HTR-8/SVneo (cell line): ENCODE results near the gene USP31.

Experiments used
- DNase-seq: peaks from one replicate; pipeline ENCODE4 v3.0.0; 2011; ENCODE audit warnings: low spot score, mixed read lengths; ENCODE audit not compliant: insufficient read length
- FAIRE-seq: peaks from 2 replicates; lab custom pipeline; 2011; peaks lifted over from hg19 to GRCh38; lab: Jason Lieb, UNC

USP31 gene

GRCh38 chr16:23134274-23134673 lies 15.0 kb downstream of the USP31 start:
- DNase-seq (no peak), FAIRE-seq (no peak)

DNA sequence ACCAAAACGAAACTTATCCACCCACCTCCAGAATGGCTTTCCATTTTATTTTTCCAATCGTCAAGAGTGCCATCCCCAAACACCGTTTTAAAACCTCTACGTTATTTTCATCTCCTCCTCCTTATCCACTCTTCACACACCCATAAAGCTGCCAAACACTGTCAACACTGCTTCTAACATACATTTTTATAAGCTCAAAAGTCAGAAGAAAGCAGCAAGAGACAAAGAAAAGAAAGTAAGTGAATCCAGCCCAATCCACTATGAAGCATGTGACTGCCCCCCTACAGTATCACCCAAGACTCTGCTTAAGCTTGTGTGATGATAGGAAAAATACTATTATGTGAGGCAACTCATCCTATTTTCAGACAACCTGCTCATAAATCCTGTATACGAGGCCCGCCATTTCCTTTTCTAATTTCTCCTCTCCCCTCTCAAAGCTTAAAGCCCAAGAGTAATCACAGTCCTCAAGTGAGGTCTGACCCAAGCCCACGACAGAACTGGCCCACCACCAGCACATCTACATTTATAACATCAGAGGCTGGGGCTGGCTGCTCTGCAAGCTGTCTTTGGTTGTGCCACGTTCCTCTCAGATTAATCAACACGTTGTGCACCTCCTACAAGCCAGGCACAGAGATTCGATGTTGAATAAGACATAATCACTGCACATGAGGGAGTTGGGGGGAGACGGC lies 16.3 kb downstream of the USP31 start:
- FAIRE-seq (no peak), DNase-seq (no peak)

- DNase-seq (no peak), FAIRE-seq (no peak)
Observed at GRCh38 chr16:23131931-23132621, 17.2 kb downstream of the USP31 start.

DNA sequence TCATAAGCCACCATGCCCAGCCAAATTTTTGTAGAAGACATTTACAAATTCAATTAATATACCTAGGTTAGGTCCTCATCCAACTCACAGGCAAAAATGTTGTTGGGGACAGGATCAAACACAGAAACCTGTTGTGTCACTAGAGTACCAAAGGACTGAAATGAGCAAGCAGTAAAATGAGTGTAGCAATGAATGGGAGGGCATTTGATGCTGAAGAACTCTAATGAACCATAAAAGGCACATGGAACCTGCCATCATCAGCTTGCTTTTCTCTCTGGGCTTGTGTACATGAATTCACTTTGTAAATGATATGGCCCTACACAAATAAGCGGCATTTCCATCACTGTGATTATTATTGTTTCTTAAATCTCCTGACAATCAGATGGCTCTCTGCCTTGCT lies 17.8 kb downstream of the USP31 start:
- FAIRE-seq (no peak), DNase-seq (no peak)

DNA sequence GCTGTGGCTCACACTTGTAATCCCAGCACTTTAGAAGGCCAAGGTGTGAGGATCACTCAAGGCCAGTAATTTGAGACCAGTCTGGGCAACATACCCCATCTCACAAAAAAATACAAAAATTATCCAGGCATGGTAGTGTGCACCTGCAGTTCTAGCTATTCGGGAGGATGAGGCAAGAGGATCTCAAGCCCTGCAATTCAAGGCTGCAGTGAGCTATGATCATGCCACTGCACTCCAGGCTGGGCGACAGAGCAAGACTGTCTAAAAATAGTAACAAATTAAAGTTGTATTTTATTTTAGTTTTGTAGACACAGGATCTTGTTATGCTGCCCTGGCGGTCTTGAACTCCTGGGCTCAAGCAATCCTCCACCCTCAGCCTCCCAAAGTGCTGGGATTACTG lies 18.2 kb downstream of the USP31 start:
- DNase-seq: no peak
- FAIRE-seq: no peak

DNA sequence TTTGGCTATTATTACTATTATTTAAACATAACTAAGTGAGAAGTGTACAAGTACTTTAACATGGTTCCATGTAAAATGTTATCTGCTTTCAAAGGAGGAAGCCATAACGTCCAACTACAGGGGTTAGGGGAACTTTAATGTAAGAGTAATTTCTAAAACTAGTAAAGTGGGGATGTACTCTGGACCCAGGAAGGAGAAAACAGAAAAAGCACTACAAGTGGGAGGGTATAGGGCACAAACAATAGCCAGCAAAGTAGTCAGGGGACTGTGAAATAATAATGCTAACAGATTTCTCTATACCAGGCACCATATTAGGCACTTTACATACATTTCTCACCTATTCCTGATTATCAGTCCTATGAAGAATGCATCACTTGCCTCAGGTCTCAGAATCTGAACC lies 19.6 kb downstream of the USP31 start:
- FAIRE-seq: no peak
- DNase-seq: no peak

- DNase-seq (no peak), FAIRE-seq (no peak)
Observed at GRCh38 chr16:23128056-23128455, 21.2 kb downstream of the USP31 start.

GRCh38 chr16:23125277-23125676 lies 24.0 kb downstream of the USP31 start:
- FAIRE-seq (no peak), DNase-seq (no peak)

DNA sequence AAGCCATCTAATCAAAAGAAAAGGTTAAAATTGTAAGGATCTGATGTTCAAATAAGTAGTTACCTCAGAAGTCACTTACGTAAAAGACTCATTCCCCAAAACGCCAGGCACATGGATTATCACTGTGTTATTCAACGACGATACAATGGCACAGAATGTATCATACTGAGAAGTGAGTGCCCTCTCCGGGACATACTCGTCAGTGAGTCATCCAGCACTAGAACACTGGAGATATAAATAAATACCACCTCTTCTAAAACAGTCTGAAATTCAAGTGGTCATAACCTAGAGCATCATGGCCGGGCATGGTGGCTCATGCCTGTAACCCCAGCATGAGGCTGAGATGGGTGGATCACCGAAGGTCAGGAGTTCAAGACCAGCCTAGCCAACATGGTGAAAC lies 24.9 kb downstream of the USP31 start:
- FAIRE-seq: no peak
- no peak for DNase-seq

DNA sequence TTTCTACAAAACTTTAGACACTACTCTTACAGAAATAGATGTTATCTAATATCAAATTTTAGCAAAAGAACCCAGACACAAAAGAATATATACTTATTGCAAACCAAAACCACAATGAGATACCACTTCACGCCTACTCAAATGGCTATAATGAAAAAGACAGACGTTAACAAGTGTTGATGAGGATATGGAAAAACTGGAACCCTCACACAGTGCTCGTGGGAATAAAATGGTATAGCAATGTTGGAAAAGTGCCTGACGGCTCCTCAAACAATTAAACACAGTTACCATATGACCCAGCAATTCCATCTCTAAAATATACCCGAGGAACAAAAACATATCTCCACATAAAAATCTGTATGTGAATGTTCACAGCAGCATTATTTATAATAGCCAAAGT lies 27.1 kb downstream of the USP31 start:
- DNase-seq (no peak), FAIRE-seq (no peak)

DNA sequence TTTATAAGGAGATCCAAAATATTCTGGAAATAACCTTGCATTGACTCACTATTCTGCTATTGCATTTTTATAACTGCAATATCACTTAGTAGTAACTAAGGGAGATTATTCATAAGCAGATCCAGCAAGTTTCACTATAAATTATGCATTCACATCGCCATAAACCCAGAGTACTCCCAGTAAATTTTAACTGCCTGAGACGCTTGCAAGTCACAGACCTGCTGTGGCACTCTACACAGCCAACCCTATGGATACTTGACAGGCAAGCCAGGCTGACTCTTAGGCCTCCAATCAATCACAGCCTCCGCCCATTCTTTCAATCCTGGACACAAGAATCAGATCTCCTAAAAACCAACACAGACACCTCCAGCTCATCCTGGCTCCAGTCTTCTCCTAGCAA lies 28.2 kb downstream of the USP31 start:
- DNase-seq: no peak
- FAIRE-seq: no peak

GRCh38 chr16:23120562-23120961 lies 28.7 kb downstream of the USP31 start:
- DNase-seq: no peak
- FAIRE-seq: no peak

- DNase-seq: peak; percentile 22
- no peak for FAIRE-seq
Observed at GRCh38 chr16:23119570-23119969, 29.7 kb downstream of the USP31 start.

GRCh38 chr16:23114131-23114904 lies 34.9 kb downstream of the USP31 start:
- DNase-seq (no peak), FAIRE-seq (no peak)

GRCh38 chr16:23113185-23113584 lies 36.1 kb downstream of the USP31 start:
- FAIRE-seq (no peak), DNase-seq (no peak)

DNA sequence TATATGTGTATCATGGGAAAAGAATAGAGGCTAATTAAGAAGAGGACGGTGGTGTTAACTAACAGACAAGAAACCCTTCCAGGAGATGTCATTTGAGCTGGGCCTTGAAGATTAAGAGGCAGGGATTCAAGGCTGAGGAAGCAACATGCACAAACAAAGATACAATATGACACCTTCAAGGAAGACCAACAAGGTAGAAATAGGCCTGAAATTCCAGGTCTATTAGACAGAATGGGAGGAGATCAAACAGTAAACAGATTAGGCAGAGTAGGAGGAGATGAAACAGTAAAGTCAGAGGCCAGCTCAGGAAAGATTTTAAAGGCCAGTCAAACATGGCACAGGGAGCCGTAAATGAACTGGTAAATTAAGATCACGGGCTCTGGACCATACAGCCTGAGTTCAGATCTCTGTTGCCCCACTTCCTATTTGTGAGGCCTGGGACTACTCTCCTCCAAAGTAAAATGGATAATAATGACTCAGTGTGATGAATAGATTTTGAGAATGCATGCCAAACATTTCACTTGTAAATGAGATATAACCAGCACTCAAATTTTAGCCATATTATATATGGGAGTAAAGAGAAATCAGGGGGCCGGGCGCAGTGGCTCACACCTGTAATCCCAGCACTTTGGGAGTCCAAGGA lies 38.9 kb downstream of the USP31 start:
- FAIRE-seq: no peak
- no peak for DNase-seq

- no peak for DNase-seq
- FAIRE-seq: no peak
Observed at GRCh38 chr16:23107936-23108335, 41.3 kb downstream of the USP31 start.

DNA sequence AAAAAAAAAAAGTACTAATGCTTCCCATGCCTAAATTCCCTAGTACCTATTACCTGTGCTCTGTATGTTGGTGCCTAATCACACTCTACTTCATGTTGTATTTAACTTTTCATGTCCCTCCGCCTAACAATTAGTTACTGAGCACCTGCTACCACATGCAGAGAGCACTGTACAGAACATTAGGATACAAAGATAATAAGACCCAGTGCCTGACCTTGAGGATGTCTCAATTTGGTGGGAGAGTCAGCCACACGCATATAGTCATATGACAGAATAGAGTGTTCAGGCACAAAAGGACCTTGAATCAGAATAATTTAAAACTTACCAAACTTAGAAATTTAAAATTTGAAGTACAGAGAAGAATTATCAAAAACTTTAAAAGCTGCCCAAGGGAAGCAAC lies 42.1 kb downstream of the USP31 start:
- FAIRE-seq (no peak), DNase-seq (no peak)

GRCh38 chr16:23105309-23105708 lies 43.9 kb downstream of the USP31 start:
- no peak for FAIRE-seq
- no peak for DNase-seq

DNA sequence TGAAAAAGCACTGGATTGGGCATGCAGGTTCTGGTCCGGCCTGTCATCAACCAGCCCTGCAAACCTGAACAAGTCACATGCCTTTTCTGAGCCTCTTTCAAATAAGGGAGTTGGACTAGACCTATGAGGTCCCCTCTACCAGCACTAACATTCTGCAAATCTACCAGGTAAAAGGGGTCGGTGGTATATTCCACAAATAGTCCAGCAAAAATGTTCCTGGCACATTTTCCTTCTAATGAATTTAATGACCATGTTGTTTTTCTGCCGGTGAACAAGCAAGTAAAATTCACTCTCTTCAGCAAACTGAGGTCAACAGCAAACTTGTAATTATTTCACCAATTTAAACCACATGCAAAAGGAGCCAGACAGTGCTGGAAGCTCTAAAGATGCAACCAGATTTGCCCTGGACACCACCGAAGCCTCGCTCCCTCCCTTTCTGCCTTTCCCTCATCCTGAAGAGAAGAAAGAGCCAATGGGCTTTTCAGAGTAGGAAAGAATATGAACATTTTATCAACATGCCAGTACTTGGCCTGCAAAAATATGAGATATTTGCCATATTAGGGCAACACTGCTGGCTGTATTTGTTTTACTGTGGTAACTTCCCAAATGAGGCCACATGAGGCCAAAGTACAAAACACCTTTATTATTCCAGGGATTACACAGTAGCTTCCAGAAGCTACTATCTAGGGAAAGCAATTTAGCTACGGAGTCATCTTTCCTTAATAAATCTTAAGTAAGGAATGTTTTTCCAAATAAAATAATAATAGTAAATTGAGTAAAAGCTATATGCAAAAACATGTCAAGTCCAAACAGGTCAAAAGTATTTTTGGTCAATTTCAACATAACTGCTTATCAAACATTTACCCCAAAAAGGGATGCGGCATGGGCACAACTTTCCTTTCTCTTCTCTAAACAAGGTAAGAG lies 45.0 kb downstream of the USP31 start:
- FAIRE-seq: no peak
- DNase-seq: no peak
